Stomach (tissue), 4 donors: ENCODE results near the gene SLC29A3.

Experiments used
- CTCF ChIP-seq, 7 experiments: fragments of 450-650 bp in 4 of 7; fragments of 200-600 bp in 3 of 7; sonication (generic) in 3 of 7; IDR thresholded peaks; one replicate each; pipeline ENCODE4 v1.5.1; 2016 to 2019; ENCODE audit warnings: antibody characterized with exemption in 7 of 7, control low read depth in 2 of 7, mild to moderate bottlenecking in 1 of 7
- POLR2A ChIP-seq, 4 donors: fragments of 450-650 bp; IDR thresholded peaks; one replicate each; pipeline ENCODE4 v1.6.1; 2016; ENCODE audit warnings: antibody characterized with exemption in 4 of 4, control low read depth in 2 of 4, mild to moderate bottlenecking in 1 of 4, moderate library complexity in 1 of 4

GRCh38 chr10:71396084-71396710, 77.1 kb downstream of the SLC29A3 start:
- peak in 3 of 7 experiments; percentile 20 to 38 (median 24) for TF ChIP-seq CTCF (IDR thresholded peaks at IDR 0.05)
- TF ChIP-seq POLR2A (IDR thresholded peaks at IDR 0.05) = no peak
